ENCODE results near the gene CLDN22.

DNA sequence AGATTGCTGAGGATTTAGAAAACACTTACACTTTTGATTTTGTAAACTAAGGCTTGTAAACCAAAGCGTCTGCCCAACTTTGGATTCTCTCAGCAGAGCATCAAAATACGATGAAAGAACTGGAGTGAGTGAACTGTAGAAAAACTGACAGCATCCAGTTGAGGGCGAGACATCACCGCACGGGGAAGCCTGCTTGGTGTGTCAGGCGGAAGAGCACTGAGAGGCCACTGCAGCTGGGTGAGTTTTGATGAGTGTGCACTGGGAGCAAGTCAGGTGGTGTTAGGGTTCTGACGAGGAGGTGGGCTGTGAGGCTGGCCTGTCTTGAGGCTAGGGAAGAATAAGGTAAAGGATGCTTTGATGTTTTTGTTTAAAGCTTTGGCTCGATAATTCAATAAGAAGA lies 49.0 kb upstream of the CLDN22 start:
- TF ChIP-seq, protein P1, sequence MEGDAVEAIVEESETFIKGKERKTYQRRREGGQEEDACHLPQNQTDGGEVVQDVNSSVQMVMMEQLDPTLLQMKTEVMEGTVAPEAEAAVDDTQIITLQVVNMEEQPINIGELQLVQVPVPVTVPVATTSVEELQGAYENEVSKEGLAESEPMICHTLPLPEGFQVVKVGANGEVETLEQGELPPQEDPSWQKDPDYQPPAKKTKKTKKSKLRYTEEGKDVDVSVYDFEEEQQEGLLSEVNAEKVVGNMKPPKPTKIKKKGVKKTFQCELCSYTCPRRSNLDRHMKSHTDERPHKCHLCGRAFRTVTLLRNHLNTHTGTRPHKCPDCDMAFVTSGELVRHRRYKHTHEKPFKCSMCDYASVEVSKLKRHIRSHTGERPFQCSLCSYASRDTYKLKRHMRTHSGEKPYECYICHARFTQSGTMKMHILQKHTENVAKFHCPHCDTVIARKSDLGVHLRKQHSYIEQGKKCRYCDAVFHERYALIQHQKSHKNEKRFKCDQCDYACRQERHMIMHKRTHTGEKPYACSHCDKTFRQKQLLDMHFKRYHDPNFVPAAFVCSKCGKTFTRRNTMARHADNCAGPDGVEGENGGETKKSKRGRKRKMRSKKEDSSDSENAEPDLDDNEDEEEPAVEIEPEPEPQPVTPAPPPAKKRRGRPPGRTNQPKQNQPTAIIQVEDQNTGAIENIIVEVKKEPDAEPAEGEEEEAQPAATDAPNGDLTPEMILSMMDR (tag by site-specific recombination; IDR thresholded peaks at IDR 0.05) = no peak
- no peak for TF ChIP-seq ZNF76 (tag by site-specific recombination; IDR thresholded peaks at IDR 0.05; ENCODE audit: borderline replicate concordance, low read depth)
- TF ChIP-seq, protein P2, sequence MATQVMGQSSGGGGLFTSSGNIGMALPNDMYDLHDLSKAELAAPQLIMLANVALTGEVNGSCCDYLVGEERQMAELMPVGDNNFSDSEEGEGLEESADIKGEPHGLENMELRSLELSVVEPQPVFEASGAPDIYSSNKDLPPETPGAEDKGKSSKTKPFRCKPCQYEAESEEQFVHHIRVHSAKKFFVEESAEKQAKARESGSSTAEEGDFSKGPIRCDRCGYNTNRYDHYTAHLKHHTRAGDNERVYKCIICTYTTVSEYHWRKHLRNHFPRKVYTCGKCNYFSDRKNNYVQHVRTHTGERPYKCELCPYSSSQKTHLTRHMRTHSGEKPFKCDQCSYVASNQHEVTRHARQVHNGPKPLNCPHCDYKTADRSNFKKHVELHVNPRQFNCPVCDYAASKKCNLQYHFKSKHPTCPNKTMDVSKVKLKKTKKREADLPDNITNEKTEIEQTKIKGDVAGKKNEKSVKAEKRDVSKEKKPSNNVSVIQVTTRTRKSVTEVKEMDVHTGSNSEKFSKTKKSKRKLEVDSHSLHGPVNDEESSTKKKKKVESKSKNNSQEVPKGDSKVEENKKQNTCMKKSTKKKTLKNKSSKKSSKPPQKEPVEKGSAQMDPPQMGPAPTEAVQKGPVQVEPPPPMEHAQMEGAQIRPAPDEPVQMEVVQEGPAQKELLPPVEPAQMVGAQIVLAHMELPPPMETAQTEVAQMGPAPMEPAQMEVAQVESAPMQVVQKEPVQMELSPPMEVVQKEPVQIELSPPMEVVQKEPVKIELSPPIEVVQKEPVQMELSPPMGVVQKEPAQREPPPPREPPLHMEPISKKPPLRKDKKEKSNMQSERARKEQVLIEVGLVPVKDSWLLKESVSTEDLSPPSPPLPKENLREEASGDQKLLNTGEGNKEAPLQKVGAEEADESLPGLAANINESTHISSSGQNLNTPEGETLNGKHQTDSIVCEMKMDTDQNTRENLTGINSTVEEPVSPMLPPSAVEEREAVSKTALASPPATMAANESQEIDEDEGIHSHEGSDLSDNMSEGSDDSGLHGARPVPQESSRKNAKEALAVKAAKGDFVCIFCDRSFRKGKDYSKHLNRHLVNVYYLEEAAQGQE (tag by site-specific recombination; IDR thresholded peaks at IDR 0.05) = no peak
- TF ChIP-seq ZNF175 (tag by site-specific recombination; IDR thresholded peaks at IDR 0.05) = no peak
- TF ChIP-seq ZBTB26 (tag by site-specific recombination; optimal IDR thresholded peaks at IDR 0.05) = no peak
- TF ChIP-seq ZNF121 (tag by site-specific recombination; IDR thresholded peaks at IDR 0.05) = no peak
- no peak for TF ChIP-seq ZNF10 (tag by site-specific recombination; IDR thresholded peaks at IDR 0.05)
- TF ChIP-seq ZNF670 (tag by site-specific recombination; IDR thresholded peaks at IDR 0.05; ENCODE audit: low read depth) = no peak
- no peak for TF ChIP-seq ZNF223 (tag by site-specific recombination; IDR thresholded peaks at IDR 0.05)
- TF ChIP-seq PBX3 (CRISPR knock-in tag; IDR thresholded peaks at IDR 0.05) = no peak
- TF ChIP-seq OVOL3 (tag by site-specific recombination; IDR thresholded peaks at IDR 0.05) = no peak
